ENCODE results near the gene CBX4.

DNA sequence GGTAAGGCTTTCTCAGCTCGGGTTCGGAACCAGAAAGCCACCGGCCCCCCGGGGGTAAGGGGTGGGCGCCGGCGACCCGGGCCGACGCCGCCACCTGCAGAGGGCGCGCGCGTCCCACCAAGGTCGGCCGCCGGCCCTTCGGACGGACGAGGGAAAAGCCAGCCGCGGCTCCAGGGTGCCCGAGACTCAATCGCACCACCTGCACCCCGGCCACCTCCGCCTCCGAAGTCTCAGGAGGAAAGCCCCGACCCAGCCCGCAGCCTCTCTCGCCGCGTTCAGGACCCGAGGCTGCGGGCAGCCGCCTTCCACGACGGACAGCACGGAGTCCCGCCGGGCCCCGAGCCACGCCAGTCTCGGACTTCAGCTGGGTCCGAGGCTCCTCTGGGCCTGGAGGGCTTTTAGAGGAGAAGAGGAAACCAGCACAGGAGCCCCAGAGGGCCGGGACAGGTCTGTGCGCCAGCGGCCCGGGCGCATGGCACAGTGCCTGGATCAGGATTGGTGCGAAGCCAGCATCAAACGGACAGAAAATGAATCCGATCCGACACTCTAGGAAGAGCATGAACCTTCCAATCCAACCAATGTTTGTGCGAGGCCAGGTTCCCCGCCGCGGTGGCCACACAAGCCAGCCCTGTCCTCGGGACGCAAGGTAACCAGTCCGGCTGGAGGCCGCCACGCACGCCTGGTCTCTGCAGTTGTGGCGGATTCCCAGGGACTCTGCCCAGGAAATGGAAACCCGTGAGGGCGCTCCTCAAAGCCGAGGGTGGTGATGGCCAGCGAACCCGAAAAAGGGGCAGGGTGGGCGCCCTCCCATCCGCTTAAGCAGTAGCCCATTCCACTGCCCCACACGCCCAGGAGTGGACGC lies 49.1 kb downstream of the CBX4 start:
- TF ChIP-seq, protein P1, sequence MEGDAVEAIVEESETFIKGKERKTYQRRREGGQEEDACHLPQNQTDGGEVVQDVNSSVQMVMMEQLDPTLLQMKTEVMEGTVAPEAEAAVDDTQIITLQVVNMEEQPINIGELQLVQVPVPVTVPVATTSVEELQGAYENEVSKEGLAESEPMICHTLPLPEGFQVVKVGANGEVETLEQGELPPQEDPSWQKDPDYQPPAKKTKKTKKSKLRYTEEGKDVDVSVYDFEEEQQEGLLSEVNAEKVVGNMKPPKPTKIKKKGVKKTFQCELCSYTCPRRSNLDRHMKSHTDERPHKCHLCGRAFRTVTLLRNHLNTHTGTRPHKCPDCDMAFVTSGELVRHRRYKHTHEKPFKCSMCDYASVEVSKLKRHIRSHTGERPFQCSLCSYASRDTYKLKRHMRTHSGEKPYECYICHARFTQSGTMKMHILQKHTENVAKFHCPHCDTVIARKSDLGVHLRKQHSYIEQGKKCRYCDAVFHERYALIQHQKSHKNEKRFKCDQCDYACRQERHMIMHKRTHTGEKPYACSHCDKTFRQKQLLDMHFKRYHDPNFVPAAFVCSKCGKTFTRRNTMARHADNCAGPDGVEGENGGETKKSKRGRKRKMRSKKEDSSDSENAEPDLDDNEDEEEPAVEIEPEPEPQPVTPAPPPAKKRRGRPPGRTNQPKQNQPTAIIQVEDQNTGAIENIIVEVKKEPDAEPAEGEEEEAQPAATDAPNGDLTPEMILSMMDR (IDR thresholded peaks at IDR 0.05; ENCODE audit: low read length), result peak; percentile 51
- no peak for TF ChIP-seq EZH2 (optimal IDR thresholded peaks at IDR 0.05; ENCODE audit: low read depth, low read length)
